ENCODE results near the gene SSPN.

SSPN gene, protein sequence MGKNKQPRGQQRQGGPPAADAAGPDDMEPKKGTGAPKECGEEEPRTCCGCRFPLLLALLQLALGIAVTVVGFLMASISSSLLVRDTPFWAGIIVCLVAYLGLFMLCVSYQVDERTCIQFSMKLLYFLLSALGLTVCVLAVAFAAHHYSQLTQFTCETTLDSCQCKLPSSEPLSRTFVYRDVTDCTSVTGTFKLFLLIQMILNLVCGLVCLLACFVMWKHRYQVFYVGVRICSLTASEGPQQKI

DNA sequence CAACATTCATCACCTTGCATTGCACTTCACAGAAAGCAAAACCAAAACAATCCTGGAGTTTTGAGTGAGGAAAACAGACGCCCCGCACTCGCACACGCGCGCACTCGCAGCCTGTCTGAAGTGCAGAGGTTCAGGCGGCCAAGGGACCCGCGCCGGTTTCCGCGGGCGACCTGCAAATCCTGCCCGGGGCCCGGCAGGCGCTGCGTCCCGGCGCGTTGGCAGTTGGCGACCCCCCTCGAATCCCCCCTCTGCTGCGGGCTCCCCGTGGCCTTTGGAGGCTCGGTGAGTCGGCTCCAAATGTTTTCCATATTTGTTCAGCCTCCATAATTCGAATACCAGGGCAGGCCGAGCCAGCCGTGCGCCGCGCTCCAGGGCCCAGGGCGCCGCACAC is at the start of gene SSPN:
Gene SSPN, plus strand, starts transcription at position 324 of the 391 bp plus-strand sequence. CDS start 100 bp downstream, outside the sequence.
- peak; percentile 15 to 83 (median 81) for DNase-seq

DNA sequence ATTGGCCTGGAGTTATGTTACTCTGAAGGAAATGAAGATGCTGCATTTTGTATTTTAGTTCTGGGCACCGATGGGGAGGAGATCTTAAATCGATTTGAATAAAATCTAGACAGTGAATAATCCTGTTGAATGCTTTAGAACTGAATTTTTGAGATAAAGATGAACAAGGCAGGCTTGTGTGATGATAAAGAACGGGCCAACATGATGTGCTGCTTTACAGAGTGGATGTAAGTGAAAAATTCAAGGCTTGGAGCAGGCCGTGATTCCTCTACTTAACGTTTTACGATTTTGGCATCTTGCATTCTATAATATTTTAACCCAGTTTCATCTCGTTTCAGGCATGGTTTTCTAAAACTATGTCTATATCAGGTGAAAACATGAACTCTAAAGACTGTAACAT is 47.1 kb upstream of the SSPN start:
- no peak for DNase-seq

DNA sequence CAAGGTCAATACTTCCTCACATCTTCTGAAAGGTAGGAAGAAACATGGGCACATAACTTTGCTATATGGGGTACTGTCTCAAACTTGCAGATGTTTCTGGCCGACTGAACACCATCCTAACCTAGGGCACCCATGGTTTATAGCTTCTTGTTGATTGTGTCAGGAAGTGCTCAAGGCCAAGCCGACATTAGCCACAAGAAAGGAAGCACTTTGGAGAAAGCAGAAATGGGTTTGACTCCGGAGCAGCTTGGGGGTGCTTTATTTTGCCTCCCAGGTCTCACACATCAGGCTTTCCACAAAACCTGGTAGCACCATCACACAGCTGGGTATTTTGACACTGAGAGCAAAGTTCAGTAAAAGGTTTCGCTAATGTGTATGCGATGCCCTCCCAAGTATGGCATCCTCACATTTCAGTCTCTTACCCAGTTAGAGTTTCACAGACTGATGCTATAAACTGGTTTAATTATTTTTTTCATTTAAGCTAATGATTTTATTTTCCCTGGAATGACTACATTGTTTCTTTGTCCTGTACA is 45.3 kb upstream of the SSPN start:
- DNase-seq = no peak

DNA sequence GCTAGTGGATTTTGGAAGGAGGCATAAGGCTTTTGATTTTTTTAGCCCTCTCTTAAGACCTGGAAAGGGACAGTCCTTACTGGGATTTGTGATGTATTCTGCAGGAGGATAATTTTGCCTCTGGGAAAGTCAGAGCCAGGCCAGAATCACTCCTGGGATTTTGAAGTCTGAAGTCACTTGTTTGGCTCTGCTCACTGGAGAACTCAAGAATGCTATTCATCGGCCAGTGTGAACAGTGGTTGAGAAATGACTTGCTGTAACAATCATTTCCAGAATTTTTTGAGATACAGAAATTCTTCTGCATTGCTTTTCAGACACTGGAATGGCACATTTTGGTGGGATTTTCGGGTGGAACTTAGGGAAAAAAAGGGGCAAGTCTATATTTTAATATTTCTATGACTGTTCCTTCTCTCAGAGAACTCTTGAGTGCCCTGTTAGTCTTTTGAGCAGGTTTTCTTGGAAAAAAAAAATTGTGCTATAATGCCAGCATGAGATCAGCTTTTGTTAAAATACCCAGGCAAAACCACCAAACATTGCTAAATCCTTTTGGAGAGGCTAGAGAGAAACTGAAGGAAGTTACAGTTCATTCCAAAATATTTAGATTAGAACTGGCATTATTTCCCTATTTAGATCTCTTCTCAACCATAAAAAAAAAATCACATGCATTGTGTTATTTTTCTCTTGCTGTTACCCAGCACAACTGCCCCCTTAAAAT is 44.5 kb upstream of the SSPN start:
- no peak for DNase-seq

DNA sequence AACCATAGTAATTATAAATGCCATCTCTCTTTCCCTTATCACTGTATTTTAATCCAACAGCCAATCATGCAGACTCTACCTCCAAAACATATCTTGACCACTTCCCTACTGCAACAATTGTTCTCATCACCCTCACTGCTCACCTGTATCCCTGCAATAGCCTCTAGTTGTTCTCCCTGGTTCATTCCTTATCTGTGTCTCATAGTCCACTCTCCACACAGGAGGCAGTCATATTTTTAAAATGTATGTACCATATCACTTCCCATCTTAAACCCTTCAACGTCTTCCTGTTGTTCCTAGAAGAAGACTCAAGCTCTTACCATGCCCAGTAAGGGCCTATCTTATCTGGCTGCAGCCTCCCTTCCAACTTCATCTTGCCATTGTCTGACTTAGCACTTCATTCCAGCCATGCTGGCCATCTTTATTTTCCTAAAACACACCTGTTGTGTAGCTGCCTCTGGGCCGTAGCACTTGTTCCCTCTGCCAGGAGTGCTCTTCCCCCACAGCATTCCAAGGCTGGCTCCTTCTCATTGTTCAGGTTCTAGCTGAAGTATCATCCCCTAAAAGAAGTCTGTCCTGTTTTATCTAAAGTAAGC is 42.8 kb upstream of the SSPN start:
- no peak for DNase-seq

DNA sequence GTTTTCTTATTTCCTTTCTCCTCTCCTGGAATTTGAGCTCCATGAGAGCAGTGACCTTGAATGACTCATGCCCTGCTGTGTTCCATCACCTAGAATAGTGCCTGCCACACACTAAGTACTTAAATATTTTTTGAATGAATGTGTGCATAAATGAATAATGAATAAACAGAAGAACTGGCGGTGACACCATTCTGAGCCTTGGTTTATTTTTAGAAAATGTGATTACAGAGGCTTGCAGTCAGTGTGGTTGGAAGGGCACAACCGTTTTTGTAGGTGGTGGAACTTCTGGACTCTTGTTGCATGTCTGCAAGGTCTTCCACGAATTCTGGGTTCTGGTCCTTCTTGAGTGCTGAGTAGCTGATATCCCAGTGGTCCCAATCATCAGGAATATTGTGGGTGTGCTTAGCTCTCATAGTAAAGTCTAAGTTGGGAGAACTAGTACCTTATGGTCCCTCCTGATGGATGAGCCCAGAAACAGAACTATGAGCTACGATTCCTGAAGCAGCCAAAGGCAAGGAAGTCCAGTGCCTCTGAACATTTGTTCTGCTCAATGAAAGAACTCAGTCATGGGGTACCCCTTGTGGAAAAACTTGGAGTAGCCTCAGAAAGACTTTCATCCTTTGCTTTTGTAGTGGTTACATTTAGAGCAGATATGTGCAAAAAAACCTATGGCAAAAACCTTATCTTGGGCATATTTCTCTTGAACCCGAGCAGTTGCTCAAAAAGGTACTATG is 41.8 kb upstream of the SSPN start:
- DNase-seq = no peak

DNA sequence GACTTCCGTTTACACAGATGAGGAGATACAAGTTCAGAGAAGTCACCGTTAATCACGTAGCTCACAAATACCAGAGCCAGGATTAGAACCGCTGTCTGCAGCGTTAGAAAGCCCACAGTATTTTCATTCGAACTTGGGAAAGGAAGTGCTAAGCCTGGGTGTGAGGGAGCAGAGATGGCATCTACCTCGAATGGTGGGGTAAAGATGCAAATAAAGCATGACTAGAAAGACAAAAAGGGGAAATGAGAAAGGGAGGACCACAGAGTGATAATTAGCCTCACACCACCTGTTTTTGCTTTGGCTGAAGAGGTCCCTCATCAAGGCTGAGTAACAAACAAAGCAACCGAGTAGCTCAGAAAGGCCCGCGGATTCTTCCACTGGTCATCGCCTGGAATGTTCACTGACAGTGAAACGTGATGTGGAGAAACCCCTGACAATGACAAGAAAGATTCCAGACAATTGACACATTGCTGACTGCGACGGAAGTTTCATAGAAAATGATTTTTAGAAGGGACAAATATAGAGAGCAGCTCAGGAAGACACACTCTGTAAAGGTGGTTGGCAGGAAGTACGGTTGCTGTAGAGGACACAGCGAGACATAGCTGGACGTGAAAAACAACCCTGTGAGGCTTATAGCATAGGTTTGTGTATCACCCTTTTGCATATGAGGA is 39.0 kb upstream of the SSPN start:
- DNase-seq = no peak

DNA sequence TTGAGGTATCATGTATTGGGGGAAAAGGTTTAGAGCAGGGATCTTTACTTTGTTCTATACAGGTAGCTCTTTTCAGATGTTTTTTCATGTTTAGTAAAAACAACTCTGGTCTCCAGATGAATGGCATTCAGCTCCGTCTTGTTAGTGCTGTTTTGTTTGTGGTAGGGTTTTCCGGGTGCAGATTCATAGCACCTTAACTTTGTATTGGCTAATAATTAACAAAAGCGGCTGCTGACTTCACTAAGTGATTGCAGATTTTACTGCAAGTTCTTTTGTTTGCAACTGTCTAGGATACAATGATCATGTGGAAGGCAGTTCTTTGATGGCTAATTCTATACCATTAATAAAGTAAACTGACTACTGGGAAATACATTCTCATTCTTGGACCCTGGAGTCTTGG is 38.4 kb upstream of the SSPN start:
- peak in 1 of 3 experiments; percentile 30 for DNase-seq

DNA sequence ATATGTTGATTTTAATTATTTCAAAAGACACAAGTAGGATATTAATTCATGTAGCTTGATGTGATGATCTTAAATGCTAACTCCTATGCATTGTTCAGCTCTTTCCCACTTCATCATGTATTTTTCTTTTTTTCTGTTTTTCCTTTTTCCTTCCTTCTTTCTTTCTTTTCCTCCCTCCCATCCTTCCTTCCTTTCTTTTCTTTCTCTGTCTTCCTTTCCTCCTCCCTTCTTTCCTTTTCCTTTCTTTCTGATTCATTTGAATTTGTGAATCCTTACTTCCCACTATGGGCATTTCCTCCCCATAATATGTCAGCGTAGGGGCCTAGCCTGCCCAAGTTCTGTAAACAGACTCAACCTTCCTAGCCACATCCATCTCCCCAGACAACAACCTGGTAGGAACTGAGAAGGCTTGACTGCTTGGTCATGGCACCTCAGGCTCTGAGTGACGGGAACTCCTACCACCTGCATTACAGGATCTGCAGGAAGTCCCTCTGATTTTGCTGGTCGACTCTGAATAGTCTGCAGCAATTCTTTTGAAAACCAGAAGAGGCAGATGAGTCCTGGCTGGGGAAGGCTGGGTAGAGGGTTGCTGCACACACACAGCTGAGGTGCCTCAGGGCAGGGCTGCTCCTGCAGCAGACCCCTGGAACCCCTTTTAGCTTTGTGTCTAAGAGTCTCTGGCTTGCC is 37.2 kb upstream of the SSPN start:
- DNase-seq = no peak

DNA sequence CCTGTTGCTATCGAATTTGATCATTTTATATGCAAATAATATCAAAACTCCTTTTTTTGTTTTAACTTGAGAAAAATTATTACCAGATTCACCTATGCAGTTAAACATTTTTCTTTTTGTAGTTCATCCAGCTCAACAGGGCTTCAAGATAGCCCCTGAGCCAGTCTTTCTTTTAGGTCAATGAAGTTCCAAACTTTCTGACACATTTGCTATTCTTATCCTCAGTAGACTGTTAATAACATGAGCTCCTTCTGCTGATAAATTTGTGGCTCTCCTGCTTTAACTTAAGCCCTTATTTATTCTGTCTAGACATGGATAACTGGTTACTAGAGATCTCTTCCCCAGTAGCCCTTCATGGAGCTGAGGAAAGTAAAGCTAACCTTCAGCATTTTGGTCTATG is 33.2 kb upstream of the SSPN start:
- no peak for DNase-seq

DNA sequence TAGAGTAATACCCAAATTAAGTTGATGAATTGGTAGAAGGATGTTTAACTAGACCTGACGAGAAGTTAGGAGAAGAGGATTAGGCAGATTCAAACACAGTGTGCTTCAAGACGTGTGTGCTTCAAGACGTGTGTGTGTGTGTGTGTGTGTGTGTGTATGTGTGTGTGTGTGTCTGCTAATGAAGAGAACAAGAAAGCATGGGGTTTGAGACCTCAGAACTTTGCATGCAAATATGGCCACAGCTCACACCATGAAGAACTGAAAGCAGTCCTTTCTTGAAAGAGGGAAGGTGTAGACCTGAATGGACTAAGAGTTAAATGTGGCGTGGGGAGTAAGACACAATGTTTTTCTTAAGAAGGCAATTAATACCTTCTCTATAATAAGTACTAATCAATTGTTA is 32.5 kb upstream of the SSPN start:
- no peak for DNase-seq

DNA sequence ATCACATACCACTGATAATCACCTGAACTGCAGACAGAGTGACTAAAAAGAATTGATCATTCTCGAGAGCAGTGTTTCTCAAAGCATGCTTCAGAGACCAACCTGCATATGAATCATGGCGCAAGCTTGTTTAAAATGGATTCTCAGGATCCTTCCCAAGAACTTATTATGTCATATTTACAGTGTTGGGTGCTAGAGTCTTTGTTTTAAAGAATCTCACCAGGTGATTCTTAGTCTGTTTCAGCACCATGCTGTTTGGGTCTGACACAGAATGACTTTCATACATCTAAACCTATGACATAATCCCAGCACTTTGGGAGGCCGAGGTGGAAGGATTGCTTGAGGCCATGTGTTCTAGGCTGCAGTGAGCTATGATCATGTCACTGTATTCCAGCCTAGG is 31.3 kb upstream of the SSPN start:
- DNase-seq = no peak

DNA sequence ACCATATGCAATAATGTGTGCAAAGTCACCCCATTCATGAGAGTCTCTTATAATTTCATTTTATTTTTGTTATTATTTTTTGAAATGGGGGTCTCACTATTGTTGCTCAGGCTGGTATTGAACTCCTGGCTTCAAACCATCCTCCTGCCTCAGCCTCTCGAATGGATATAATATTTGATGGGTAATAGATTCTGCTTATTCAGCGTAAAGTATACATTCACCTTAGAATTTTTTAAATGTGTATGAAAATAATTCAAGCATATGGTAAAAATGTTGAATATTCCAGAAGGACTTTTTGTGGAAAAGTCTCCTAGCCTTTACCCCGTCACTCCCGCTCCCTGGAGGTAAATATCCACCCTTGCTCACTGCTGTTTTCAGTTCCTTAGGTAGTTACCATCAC is 23.4 kb upstream of the SSPN start:
- no peak for DNase-seq

DNA sequence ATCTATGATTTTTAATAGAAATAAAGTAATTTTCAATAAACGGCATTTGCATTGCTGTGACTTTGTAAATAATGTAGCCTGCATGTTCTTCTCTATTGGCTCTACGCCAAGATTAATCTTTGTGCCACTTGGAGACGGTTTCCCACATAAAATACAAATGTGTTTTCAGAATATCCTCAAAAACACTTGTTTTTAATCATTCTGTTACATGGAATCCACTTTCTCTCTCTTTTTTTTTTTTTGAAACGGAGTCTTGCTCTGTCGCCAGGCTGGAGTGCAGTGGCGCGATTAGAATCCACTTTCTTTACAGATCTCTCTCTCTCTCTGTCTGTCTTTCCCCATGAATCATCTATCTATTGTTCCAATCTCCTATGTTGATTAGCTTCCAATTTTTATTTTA is 22.8 kb upstream of the SSPN start:
- DNase-seq = peak in 1 of 3 experiments; percentile 35

DNA sequence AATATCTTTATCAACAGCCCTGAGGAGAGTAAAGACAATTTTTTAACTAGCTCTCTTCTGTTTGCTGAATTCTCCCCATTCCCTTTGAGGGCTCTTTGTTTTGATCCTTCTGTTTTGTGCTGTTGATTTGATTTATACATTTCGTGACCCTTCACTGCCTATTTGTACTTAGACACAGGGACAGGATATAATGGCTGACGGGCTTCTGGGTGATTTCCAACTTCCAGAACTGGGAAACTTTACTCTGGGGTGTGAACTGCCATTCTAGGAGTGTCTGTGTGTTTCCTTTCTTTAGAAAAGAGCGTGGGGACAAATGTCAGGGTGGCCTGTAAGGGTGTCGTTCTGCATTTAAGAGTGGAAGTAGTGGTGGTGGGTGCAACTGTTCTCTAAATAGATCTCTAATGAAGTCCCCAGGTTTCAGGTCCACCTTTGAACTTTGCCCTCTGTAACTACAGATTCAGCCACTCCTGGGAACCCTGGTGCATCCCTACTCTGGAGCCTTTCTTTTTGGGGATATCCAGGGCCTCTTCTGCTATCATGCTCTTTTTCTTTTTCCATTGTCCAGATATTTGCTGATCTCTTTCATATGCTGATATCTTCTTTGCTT is 22.3 kb upstream of the SSPN start:
- no peak for DNase-seq

DNA sequence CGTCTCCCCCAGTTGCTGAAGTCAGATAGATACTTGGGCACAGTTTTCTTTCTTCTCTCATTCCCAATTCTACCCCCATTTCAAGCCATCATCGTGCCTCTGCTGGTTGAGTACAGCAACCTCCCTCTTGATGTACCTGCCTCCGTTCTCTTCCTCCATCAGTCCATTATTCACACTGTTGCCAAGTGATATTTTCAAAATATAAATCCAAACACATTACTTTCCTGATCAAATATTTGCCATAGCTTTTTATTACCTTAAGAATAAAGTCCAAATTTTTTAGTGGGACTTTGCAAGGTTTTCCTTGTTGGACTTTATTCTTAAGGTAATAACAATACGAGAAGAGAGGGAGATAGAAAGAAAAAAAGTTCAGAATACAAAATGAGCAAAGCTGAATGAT is 18.6 kb upstream of the SSPN start:
- DNase-seq = no peak

DNA sequence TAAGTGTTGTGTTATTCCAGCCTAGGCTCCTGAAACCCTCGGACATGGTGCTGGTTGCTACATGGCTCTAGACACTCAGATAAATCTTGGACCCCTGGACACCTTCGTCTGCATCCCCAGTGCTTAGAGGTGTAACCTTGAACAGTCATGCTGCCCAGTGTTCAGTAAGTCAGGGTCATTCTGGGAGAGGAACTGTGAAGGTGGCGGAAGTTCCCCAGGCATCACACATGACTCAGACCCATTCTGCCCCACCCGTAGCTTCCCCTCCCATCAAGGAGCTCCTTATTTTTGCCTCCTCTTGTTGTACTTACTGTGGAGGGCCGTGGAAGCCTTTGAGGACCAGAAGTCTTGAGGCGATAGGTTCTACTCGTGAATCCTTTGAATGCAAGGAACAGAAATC is 18.1 kb upstream of the SSPN start:
- DNase-seq = no peak

DNA sequence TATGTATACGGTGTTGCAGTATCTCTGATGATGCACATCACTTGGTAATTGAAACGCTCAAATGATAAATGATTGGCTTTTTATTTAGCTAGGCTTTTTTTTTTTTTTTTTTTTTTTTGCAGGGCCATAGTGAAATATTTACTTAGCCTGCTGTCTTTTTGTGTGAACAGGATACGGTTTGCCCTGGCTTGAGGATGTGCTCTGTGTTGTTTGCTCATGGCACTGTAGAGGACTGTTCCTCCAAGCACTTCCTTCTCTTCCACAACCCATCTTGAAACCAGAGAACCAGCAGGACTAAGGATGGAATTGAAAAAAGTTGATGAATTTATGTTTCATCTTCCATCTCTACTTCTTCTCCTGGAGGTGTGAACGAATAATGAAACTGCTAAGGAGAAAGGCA is 15.5 kb upstream of the SSPN start:
- peak in 2 of 3 experiments; percentile 20 to 64 for DNase-seq

DNA sequence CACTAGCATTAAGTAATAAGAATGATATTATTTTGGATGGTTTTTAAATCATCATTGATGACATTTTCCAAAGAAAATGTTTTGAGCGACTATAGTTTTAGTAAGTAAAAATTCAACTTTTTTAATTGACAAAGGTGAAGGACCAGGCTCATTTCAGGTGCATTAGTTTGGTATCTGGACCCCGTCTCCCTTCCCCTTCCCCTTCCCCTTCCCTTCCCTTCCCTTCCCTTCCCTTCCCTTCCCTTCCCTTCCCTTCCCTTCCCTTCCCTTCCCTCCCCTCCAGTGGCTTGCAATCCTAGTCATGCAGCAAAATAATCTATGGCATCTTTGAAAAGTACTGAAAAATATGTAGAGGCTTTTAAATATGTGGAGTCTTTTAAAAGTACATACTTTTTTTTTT is 13.0 kb upstream of the SSPN start:
- no peak for DNase-seq

DNA sequence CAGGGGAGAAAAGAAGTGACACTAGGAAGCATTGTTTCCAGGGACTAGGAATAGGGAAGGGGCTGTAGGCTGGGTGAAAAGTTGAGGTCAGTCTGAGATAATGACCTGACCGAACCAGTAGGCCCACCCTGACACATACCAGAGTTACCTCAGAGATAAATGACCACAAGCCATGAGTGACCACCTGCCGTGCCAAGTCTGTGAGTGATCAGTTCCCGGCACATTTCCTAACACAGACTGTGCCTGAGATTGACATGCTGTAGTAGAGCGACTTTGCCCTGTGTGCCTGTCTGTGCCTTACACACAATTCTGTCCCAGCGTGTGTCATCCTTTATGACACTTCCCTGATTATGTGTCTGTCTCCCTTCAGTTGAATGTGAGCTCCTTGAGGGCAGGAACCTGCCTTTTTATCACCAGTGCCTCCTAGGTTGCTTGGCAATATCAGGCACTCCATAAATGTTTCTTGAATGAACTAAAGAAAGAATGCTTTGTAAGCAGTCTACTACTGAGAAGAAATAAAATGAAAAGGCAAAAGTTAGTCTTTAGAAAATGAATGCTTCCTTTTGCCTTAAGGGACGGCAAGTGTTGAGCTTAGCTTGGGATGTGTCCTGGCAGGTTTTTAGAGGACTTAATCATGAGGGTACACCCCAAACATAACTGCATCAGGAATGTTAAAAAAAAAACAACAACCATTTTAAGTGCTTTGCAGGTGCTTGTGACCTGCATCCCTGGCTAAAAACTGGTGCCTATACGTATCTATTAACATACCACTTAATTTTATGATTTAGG is 9.6 kb upstream of the SSPN start:
- no peak for DNase-seq
